Ramos (cell line): ENCODE data around the gene TSPAN14.
"Not testable (repeated sequence)": the region's sequence is repeated elsewhere in the genome, so short reads cannot be mapped to it uniquely, and the experiment has no call there.

Experiments used
- in situ Hi-C: fragments of 300-500 bp; cut with MboI; formaldehyde crosslinking; loops from one replicate; pipeline ENCODE4 v1.14.3; 2022; ENCODE audit warnings: low sequenced_read_pairs; ENCODE audit not compliant: unreplicated experiment

The TSPAN14 gene

GRCh38 chr10:80535671-80536360, 81.7 kb downstream of the TSPAN14 start:
- in situ Hi-C loops = no loop called here

DNA sequence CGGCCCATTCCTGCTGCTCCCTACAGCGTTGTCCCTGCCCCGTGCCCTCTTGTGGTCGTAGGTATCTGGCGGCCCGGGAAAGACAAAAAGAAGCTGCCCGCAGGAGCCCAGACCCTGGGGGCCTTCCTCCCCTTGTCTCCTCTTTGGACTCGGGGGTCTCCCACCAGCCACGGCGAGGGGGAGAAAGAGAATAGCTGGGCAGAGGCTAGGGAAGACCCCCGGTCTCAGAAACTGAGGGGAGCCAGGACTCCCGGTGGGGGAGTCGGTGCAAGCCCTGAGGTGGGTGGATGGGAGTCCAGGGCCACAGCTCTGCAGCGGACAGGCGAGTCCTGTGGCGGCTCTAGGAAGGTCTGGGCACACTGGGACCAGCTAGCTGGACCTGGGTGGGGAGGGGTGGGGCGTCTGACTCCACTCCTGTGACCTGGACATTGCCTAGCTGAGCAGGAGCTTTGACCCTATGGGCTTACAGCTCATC, 82.3 kb downstream of the TSPAN14 start:
- in situ Hi-C loops = no loop called here

GRCh38 chr10:80537086-80537735, 83.1 kb downstream of the TSPAN14 start:
- in situ Hi-C loops = no loop called here

- in situ Hi-C loops = no loop called here
Observed at GRCh38 chr10:80537736-80538480, 83.8 kb downstream of the TSPAN14 start, which contains the start of gene SH2D4B. TSS of gene SH2D4B (plus strand) at chr10:80537902. CDS start at chr10:80538332, 430 bp downstream.

- in situ Hi-C loops = no loop called here
Observed at GRCh38 chr10:80538481-80539185, 84.5 kb downstream of the TSPAN14 start.

DNA sequence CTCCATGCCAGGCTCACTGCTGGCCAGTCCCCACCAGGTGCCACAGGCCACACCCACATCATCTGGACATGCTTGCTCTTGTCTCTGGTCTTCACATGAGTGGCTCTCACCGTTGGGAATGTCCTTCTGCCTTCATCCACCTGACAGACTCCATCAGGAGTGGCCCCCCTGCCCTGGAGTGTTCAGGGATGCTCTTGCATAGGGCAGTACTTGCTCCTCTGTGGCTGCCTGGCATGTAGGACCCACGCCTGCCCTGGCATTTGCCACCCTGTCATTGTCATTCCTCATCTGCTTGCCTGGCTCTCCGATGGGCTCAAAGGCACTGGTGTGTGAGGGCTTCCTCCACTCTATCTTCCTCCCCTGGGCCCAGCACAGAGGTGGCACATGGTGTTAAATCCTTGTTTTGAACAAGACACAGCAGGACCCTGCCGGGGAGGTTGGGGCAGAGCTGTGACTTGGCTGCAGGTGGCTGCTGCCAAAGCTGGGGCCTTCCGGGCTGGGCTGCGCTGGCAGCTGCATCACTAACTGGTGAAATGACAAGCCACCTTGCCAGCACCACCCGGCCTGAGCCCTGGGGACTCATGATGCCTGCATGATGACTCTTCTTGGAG, 85.4 kb downstream of the TSPAN14 start:
- in situ Hi-C loops = no loop called here

DNA sequence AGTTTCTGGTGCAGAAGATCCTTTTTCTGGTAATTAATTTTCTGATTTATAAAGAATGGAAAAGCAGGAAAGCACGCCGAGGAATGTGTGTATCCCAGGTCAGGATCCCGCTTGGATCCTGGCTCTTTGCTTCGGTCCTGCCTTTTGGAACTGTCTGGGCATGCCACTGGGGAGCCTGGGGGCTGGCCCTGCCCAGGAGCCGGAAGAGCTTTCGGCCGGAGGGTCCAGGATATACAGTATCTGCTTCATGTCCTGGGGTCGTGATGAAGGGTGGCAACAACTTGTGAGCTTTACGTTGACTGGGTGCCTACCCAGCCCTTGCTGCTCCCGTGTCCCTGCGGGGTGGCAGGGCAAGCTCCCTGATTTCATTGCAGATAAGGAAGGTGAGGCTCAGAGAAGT, 86.0 kb downstream of the TSPAN14 start:
- in situ Hi-C loops = no loop called here

GRCh38 chr10:80540618-80540980, 86.5 kb downstream of the TSPAN14 start:
- in situ Hi-C loops = no loop called here

GRCh38 chr10:80540981-80541750, 87.1 kb downstream of the TSPAN14 start:
- in situ Hi-C loops = no loop called here

- in situ Hi-C loops = no loop called here
Observed at GRCh38 chr10:80542053-80542452, 87.9 kb downstream of the TSPAN14 start.

- in situ Hi-C loops = no loop called here
Observed at GRCh38 chr10:80542652-80543318, 88.7 kb downstream of the TSPAN14 start.

- in situ Hi-C loops = not testable (repeated sequence)
Observed at GRCh38 chr10:80543319-80543672, 89.2 kb downstream of the TSPAN14 start.

- in situ Hi-C loops = no loop called here
Observed at GRCh38 chr10:80544316-80544953, 90.3 kb downstream of the TSPAN14 start.

- in situ Hi-C loops = no loop called here
Observed at GRCh38 chr10:80545258-80545881, 91.3 kb downstream of the TSPAN14 start.

DNA sequence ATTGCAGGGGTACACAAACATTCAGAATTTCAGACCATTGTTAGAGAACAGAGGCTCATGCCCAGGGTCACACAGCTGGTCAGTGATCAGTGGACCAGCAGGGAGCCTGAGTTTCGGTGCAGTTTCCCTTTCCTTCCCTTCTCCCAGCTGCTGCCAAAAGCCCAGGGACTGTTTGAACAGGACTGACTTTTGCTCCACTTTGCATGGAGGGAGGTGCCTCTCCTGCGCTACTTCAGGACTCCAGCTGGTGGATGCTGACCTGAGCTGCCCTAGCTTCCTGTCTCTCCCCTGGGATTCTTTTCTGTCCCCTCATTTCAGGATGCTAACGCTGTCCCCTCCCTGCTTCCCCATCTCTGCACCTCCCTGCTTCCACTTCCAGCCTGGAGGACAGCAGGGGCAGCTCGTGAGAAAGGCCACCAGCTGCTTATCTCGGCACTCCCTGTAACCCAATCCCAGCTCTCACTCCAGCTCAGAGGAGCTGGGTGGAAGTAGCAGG, 98.1 kb downstream of the TSPAN14 start:
- in situ Hi-C loops = no loop called here

GRCh38 chr10:80553436-80553835, 99.3 kb downstream of the TSPAN14 start:
- in situ Hi-C loops = no loop called here

DNA sequence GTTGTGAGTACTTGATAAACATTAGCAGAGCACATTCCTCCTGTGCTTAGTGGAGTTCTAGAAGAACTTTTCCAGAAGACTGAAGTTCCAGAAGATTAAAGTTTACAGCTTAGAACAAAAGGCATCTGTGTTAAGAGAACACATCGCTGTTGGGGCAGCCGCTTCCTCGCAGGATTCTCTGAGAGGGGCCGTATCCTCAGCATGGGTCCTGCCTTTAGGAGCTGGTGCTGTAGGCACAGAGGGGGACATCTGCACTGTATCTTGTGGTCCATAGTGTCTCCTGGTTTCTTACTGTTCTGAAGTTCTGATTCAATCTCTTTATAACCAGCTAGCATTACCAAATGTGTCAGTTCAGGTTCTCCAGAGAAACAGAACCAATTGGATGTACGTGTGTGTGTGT, 99.9 kb downstream of the TSPAN14 start:
- in situ Hi-C loops = no loop called here

- in situ Hi-C loops = no loop called here
Observed at GRCh38 chr10:80555415-80555814, 101.3 kb downstream of the TSPAN14 start.
